GM10266 (cell line): ENCODE results near the gene TMPRSS5.

Source experiments
- DNase-seq: peaks from one replicate; pipeline ENCODE4 v3.0.0; 2012; ENCODE audit errors: extremely low spot score
- CTCF ChIP-seq: IDR thresholded peaks from 2 replicates; pipeline ENCODE4 v1.5.1; 2012; ENCODE audit warnings: mild to moderate bottlenecking, low read depth; ENCODE audit not compliant: control insufficient read depth, insufficient read depth; ENCODE audit errors: missing control alignments

Gene TMPRSS5

GRCh38 chr11:113638376-113638775 is 67.7 kb downstream of the TMPRSS5 start:
- no peak for DNase-seq

DNA sequence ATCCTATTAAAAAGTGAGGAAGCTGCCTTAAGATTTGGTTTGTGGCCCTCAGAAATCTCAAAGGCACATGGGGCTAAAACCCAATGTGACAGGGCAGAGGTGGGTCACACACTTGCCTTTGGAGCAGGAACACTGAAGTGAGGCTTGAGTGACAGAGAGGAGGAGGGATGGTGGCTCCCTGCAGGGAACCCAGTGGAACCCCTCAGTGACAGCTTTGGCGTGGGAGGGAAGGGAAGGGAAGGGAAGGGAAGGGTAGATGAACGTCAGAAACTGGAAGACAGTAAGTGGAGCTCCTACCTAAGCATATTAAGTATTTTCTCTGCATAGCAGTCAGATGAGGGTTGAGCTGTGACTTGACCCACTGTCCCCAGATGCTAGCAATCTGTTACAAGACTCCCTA is 68.5 kb downstream of the TMPRSS5 start:
- no peak for DNase-seq
- no peak for TF ChIP-seq CTCF

More at GRCh38 chr11:113638376-113638775, 67.7 kb downstream of the TMPRSS5 start:
- TF ChIP-seq CTCF: no peak
